T-helper 1 cell treated with Interleukin-12 subunit alpha and Interleukin-12 subunit beta and Interleukin-4 antibody, amounts not matched to agents 30 μg/mL and 1 μg/mL, for 36 hours (primary cell): ENCODE measurements around the gene CC2D1A.

ENCODE experiments used
- H3K27ac Mint-ChIP-seq: one replicate; pipeline ENCODE4 v1.8.0; 2021; ENCODE audit warnings: mild to moderate bottlenecking, mixed read lengths
- H3K27me3 Mint-ChIP-seq: one replicate; pipeline ENCODE4 v1.8.0; 2021; ENCODE audit warnings: low read depth, mixed read lengths
- H3K36me3 Mint-ChIP-seq: one replicate; pipeline ENCODE4 v1.8.0; 2021; ENCODE audit warnings: low read depth, mixed read lengths
- H3K4me1 Mint-ChIP-seq: one replicate; pipeline ENCODE4 v1.8.0; 2021; ENCODE audit warnings: low read depth, mixed read lengths
- H3K4me3 Mint-ChIP-seq: one replicate; pipeline ENCODE4 v1.8.0; 2021; ENCODE audit warnings: mild to moderate bottlenecking, moderate library complexity, mixed read lengths
- H3K9me3 Mint-ChIP-seq: one replicate; pipeline ENCODE4 v1.8.0; 2021; ENCODE audit warnings: mixed read lengths

The CC2D1A gene

DNA sequence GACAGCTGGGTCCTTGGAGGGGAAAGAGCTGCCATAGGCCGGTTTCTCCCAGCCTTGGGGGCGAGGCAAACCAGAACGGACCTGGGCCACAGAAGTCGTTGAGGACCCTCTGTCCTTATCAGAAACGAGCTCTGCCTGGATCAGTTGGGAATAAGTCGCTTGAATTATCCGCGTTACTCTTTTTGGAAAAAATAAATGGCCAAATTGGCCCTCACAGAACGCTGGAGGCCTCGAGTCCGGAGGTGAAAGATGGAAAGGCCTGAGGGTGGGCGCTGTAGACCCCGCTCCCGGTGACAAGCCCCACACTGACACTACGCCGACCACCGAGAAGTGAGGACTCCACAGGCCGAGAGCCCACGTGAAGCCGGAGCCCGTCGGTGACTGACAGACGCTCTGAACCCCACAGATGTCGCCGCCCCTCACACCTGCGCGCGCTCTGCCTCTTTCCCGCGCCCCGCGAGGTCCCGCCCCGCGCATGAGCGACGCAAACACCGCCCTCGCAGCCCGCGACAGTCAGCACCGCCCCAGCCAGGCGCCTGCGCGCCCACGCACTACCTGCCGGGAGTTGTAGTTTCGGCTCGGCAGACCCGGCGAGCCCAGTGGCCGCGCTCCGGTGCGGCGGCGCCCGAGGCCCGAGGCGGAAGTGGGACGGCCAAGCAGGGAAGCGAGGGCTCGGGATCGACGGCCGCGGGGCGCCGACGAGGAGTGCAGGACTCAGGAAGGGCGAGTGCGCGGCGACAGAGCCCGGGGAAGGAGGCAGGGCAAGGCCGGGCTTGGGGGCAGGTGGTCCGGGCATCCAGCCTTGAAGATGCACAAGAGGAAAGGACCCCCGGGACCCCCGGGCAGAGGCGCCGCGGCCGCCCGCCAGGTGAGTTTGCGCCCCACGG is at the start of gene CC2D1A, which contains the start of gene BRME1:
Gene CC2D1A (plus strand): TSS at position 568 of the 887 bp plus-strand sequence. CDS start 241 bp downstream, at position 809.
Gene BRME1 (minus strand): TSS at position 484 of the 887 bp plus-strand sequence. CDS start 1,225 bp downstream, outside the sequence.
- Mint-ChIP-seq H3K4me1 (peaks cover 17% of the 10 kb centered on the region), H3K9me3 (no peaks in the 10 kb centered on the region), H3K27me3 (no peaks in the 10 kb centered on the region), H3K36me3 (peaks cover 4% of the 10 kb centered on the region), H3K27ac (peak within 1 kb of the TSS; percentile 84), H3K4me3 (peak within 1 kb of the TSS; percentile 84)

DNA sequence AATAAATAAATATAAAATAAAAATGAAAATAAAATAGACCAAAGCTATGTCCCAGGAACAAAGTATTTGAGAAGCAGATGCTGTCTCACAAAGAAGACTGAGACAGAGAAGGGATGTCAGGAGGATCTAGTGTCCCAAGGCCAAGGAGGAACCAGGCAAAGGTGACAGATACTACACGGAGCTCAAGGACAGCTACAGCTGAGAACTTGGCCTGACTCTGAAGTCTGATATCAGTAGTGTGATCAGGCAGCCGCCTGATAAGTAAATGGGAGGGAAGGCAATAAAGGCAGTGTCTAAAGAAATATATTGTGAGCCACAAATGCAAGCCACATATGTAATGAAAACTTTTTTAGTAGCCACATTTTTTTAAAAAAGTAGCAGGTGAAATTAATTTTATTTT is 49.5 kb upstream of the CC2D1A start:
- Mint-ChIP-seq H3K36me3 (no peaks in the 10 kb centered on the region), H3K4me3 (no peak overlapping the region), H3K4me1 (peaks cover 14% of the 10 kb centered on the region), H3K27ac (no peak overlapping the region), H3K9me3 (no peaks in the 10 kb centered on the region), H3K27me3 (peaks cover 3% of the 10 kb centered on the region)

DNA sequence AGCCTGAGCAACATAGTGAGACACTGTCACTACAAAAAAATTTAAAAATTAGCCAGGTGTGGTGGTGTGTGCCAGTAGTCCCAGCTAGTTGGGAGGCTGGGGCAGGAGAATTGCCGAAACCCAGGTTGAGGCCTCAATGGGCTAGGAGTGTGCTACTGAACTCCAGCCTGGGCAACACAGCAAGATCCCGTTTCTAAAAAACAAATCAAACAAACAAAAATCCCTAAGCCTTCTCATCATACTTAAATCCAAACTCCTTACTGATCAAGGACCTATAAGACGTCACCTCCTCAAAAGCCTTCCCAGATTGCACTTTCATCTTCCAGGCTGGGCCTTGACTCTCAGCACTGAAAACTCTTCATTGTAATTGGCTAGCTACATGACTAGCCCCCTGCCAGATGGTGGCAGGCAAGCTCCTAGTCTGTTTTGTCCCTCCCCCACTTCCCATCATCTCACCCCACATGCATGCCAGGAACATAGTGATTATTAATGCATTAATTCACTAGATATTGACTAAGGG is 46.6 kb upstream of the CC2D1A start:
- Mint-ChIP-seq H3K27me3 (peaks cover 17% of the 10 kb centered on the region), H3K4me3 (no peak overlapping the region), H3K9me3 (no peaks in the 10 kb centered on the region), H3K4me1 (peaks cover 32% of the 10 kb centered on the region), H3K36me3 (no peaks in the 10 kb centered on the region), H3K27ac (peak overlapping the region; percentile 5)

DNA sequence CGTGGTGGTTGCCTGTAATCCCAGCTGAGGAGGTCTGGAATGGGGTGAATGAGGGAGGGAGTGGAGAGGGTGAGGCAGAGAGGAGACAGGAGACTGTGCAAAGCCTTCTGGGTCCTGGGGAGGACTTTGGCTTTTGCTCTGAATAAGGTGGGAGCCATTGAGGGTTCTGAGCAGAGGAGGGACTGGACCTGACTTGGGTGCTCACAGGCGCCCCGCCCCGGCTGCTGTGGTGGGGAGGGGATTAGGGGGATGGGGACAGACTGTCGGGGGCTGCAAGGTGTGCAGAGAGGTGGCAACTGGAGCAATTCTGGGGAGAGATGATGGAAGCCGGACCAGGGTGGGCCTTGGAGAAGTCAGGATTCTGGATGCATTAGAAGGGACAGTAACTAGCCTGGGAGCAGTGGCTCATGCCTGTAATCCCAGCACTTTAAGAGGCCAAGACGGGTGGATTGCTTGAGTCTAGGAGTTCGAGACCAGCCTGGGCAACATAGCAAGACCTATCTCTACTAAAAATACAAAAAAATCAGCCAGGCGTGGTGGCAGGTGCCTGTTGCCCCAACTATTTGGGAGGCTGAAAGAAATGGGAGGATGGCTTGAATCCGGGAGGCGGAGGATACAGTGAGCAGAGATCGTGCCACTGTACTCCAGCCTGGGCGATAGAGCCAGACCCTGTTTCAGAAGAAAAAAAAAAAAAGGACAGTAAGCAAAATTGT is 45.2 kb upstream of the CC2D1A start:
- peaks cover 33% of the 10 kb centered on the region for H3K4me1 Mint-ChIP-seq
- peak overlapping the region; percentile 98 for H3K27ac Mint-ChIP-seq
- H3K27me3 Mint-ChIP-seq: peaks cover 20% of the 10 kb centered on the region

DNA sequence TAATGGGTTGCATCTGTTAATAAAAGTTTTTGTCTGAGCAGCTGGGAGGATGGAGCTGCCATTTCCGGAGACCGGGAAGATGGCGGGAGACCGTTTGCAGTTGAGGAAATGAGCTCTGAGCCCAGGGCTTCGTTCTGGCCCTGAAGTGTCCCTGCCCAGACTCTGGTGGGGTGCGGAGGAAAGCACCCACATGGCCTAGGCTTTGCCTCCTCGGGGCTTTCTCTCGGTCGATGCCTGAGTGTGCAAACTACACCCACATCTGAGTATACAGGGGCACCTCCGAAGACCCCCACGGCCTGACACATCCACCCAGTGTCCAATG is 44.6 kb upstream of the CC2D1A start:
- peaks cover 22% of the 10 kb centered on the region for H3K27me3 Mint-ChIP-seq
- peak overlapping the region; percentile 95 for H3K4me3 Mint-ChIP-seq

More for the DNA sequence above, 45.2 kb upstream of the CC2D1A start:
- H3K9me3 Mint-ChIP-seq: no peaks in the 10 kb centered on the region
- H3K4me3 Mint-ChIP-seq: peak overlapping the region; percentile 95
- H3K36me3 Mint-ChIP-seq: no peaks in the 10 kb centered on the region

DNA sequence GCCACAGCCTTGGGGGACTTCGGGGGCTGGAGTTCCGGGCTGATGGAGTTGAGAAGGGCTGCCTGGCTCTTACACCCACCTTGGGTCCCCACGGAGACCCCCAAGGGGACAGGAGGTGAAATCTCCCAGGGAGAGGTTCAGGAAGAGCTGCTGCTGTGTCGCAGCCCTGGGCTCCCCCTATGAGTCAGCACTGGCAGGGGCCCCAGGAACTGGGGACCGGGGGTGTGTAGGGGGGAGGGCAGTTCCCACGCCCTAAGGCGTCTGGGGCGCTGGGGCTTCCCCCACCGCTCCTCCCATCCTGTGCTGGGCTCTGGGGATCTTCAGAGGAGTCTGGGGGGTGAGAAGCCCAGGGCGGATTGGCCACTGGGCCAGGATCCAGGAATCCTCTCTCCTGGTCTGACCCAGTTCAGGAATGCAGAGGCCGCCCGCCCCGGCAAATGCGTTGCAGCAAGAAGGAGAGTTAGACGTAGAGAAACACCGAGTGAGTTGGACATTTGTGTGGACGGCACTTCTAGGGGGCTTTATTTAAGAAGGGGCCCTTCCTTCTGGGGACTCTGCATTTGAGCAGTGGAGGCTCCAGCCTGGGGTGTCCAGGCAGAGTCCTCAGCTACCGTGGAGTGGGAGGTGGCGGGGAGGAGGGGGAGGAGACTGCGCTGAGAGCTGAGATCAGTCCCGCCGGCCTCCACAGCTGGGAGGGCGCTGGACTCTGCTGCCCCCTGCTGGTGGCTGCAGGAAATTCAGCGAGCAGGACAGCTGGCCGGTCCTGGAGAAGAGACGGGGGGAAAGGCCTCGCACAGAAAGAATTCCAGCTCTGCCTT is 44.1 kb upstream of the CC2D1A start:
- Mint-ChIP-seq H3K4me1 (peaks cover 39% of the 10 kb centered on the region), H3K36me3 (peaks cover 4% of the 10 kb centered on the region), H3K9me3 (no peaks in the 10 kb centered on the region), H3K27me3 (peaks cover 26% of the 10 kb centered on the region), H3K4me3 (peak overlapping the region; percentile 95), H3K27ac (peak overlapping the region; percentile 98)

More for the DNA sequence above, 44.6 kb upstream of the CC2D1A start:
- Mint-ChIP-seq H3K27ac (peak overlapping the region; percentile 98), H3K36me3 (peaks cover under 1% of the 10 kb centered on the region), H3K4me1 (peaks cover 35% of the 10 kb centered on the region), H3K9me3 (no peaks in the 10 kb centered on the region)

DNA sequence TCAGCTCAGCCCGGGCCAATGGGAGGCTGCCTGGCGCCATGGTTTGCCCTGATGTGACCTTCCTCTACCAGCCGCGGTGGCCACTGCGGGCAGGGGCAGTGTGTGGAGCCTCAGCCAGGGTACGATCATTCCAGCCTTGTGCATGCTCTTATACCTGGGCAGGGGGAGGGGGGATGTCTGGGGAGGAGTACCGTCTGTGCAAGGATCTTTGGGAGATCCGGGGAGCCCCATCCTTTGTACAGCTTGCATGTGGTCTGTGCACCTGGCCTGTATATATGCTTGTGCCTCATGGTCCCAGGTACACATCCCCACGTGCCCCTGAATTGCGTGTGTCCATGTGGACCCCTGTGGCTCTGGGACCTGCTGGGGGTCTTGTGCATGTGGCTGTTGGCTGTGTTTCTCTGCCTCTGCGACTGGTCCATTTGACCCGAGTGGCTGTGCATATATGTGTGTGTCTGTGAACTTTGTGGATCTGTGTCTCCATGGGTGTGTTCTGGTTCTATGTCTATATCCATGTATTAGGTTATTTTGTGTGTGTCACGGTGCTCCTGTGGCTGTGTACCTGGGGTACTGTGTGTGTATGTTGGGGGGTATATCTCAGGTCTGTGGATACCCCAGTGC is 41.8 kb upstream of the CC2D1A start:
- Mint-ChIP-seq H3K27me3 (peaks cover 38% of the 10 kb centered on the region), H3K9me3 (no peaks in the 10 kb centered on the region), H3K27ac (peak overlapping the region; percentile 3), H3K4me3 (peak overlapping the region; percentile 65), H3K4me1 (peaks cover 39% of the 10 kb centered on the region), H3K36me3 (peaks cover 4% of the 10 kb centered on the region)

DNA sequence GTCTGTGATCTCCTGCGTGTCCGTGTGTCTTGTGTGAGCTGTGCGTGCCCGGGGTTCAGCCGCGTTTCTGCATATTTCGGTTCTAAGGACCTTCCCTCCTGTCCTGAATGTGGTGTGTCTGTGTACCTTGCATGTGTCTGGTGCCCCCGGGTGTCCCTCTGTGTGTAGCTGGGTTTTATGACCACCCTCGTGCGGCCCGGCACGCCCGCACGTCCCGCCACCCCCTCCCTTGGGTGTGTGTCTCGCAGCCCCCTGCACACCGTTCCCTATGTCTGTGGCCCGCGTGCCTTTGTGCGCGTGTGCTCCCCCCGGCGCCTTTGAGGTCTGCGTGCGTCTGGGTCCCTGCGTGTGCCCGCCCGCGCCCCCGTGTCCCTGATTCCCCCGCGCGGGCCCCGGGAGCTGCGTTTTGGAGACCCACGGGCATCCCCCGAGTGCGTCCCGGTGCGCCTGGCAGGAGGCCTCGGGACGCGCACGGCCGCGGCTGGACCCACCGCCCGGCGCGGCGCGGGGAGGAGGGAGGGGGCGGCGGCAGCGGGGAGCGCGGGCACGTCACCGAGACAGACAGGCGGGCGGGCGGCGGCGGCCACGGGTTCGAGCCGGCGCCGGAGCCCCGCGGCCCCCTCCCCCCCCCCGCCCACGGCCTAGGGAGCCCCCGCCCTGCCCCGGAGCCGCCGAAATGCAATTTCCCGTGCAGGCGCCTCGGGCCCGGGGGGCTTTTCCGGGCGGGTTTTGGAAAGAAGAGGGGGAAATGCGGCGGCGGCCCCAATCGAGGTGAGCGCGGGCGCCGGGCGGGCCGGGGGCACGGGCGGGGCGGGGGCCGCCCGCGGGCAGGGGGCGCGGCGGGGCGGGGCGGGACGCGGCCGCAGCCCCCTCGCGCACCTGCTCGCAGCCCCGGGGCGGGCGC is 41.1 kb upstream of the CC2D1A start:
- H3K27me3 Mint-ChIP-seq: peaks cover 38% of the 10 kb centered on the region
- H3K27ac Mint-ChIP-seq: peak overlapping the region; percentile 3
- peaks cover 4% of the 10 kb centered on the region for H3K36me3 Mint-ChIP-seq
- no peaks in the 10 kb centered on the region for H3K9me3 Mint-ChIP-seq
- H3K4me3 Mint-ChIP-seq: peak overlapping the region; percentile 65
- peaks cover 34% of the 10 kb centered on the region for H3K4me1 Mint-ChIP-seq

DNA sequence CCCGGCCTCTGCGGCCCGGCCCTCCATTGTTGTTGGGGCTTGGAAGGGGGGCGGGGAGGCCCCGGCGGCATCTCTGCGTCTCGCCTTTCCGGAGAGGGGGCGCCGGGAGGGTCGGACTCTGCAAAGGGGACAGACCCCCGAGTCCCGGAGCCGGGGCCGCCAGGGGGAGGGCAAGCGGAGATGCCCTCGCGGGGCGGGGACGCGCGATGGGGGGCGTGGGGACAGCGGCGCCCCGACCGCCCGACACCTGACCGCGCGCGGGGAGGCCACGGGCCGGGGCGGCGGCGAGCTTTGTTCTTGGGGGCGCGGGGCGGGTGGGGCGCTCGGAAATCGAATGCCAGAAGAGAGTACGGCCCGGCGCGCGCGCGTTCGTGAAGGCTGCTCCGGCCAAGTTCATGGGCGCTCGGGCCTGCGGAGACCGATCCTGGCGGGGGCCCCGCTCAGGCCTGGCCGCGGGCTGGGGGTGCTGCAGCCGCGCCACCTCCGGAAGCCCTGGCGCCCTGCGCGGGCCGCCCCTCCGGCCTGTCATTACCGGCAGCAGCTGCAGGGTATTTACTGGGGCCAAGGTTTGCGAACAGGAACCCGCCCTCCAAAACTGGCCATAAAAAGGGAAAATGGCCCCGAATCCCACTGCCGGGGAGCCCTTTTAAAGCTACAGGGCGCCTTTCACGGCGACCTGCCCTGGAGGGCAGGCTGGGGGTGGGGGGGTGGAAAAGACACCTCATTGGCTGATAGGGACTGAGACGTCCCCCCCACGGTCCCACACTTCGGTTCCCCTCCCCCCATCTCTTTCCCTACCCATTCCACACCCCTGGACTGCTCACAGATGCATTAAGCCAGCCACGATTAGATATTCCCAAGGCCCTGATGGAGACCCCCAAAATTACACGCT is 40.2 kb upstream of the CC2D1A start:
- H3K9me3 Mint-ChIP-seq: no peaks in the 10 kb centered on the region
- no peak overlapping the region for H3K27ac Mint-ChIP-seq
- H3K36me3 Mint-ChIP-seq: peaks cover 4% of the 10 kb centered on the region
- H3K27me3 Mint-ChIP-seq: peaks cover 39% of the 10 kb centered on the region
- H3K4me3 Mint-ChIP-seq: peak overlapping the region; percentile 68
- H3K4me1 Mint-ChIP-seq: peaks cover 31% of the 10 kb centered on the region

DNA sequence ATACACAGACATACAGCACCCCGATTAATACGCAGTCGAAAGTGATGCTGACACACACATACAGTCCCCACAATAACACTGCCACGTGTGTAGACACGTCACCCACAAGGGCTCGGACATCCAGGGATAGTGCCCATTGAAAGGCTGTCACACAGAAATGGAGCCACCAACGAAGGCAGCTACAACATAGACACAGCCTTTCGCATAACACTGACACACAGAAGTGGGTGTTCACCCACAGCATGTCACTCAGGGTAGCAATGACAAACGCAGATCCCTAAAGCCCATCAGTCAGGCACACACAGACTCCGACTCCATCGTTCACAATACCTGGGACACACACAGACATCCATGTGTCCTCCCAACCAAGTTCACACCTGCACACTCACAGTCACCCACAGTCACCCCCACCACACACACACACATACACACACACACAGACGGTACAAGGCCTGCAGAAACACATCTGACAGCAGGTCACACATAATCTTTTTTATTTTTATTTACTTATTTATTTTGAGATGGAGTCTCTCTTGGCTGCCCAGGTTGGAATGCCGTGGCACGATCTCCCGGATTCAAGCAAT is 39.4 kb upstream of the CC2D1A start:
- Mint-ChIP-seq H3K4me3 (peak overlapping the region; percentile 68), H3K36me3 (peaks cover 4% of the 10 kb centered on the region), H3K9me3 (no peaks in the 10 kb centered on the region), H3K27ac (peak overlapping the region; percentile 43), H3K27me3 (peaks cover 43% of the 10 kb centered on the region), H3K4me1 (peaks cover 24% of the 10 kb centered on the region)

DNA sequence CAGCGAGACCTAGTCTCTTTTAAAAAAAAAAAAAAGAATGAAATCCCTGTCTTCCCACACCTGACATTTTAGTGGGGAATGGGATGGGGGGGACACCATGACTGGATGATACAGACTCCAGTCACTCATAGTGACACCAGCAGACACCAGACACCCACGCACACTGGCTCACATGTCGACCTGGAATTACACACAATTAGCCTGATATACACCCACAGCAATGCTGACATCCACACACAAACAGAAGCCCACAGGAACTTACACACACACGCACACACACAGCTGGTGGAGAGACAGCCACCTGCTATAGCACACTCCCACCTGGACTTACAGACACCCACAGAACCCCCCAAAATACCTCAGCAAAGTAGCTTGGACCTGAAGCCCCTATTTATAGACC is 37.3 kb upstream of the CC2D1A start:
- H3K27ac Mint-ChIP-seq: no peak overlapping the region
- peaks cover 4% of the 10 kb centered on the region for H3K36me3 Mint-ChIP-seq
- H3K9me3 Mint-ChIP-seq: no peaks in the 10 kb centered on the region
- peaks cover 36% of the 10 kb centered on the region for H3K27me3 Mint-ChIP-seq
- H3K4me1 Mint-ChIP-seq: peaks cover 14% of the 10 kb centered on the region
- H3K4me3 Mint-ChIP-seq: no peak overlapping the region

DNA sequence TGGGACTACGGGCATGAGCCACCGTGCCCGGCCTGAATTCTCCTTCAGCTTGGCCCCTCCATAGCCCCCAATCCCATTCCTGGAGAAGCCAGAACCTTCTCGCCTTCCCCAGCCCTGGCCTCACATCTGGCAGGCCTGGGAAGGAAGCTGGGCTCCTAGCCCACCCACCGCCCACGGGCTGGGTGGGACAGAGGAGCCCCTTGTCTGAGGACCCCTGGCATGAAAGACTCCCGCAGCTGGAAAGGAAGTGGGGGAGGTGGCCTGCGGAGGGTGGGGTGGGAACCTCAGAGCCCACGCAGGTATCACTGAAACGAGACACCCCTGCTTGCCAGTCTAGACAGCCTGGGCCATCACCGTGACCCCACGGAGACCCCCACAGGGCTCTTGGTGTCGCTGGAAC is 36.7 kb upstream of the CC2D1A start:
- Mint-ChIP-seq H3K4me3 (no peak overlapping the region), H3K27ac (no peak overlapping the region), H3K4me1 (peaks cover 9% of the 10 kb centered on the region), H3K36me3 (peaks cover 4% of the 10 kb centered on the region), H3K27me3 (peaks cover 30% of the 10 kb centered on the region), H3K9me3 (no peaks in the 10 kb centered on the region)
